HepG2 (cell line): Measurements from ENCODE around the gene RBM25. TPM values are rescaled to one million over a fixed set of nuclear protein-coding genes. Genes with fewer than 3 reads are reported as not detected.
A peak's percentile ranks its signal among the peaks of the same experiment; 100 is the strongest.

ENCODE experiments used
- ATAC-seq: fragments of 200-7000 bp; cut with Tn5 transposase; 3 replicates; pipeline ENCODE4 v1.9.1; 2020; ENCODE audit warnings: mild to moderate bottlenecking, moderate library complexity
- BruUV-seq: library from RNA; stranded (reverse); fragments of 400-500 nt; replicated peaks from 2 replicates; lab custom pipeline; 2021; lab: Mats Ljungman, UMichigan
- CTCF ChIA-PET: fragments of 300-600 bp; formaldehyde crosslinking; extraction: SDS; loops from one replicate; lab custom pipeline; 2021; ENCODE audit warnings: low total read pairs, inconsistent platforms, low intra/inter-chr PET ratio; lab: Yijun Ruan, JAX
- POLR2A ChIA-PET: fragments of 350-600 bp; sonication (Branson Sonifier 250); formaldehyde crosslinking; loops from one replicate; lab custom pipeline; 2020; ENCODE audit warnings: antibody characterized with exemption, inconsistent platforms; lab: Yijun Ruan, JAX
- DNase-seq: peaks from one replicate; pipeline ENCODE4 v3.0.0-alpha.2; 2015; ENCODE audit warnings: low spot score
- FAIRE-seq: peaks from 3 replicates; lab custom pipeline; 2011; peaks lifted over from hg19 to GRCh38; lab: Jason Lieb, UNC
- H2AFZ ChIP-seq: one replicate; pipeline ENCODE4 v1.6.1; 2011; ENCODE audit warnings: low read length, inconsistent platforms
- H3K27ac ChIP-seq: fragments of 300-600 bp; 3 replicates; pipeline ENCODE4 v1.8.0; 2011; ENCODE audit warnings: mixed run types, mild to moderate bottlenecking, mixed read lengths, low read length, inconsistent platforms; ENCODE audit not compliant: insufficient read depth; ENCODE audit errors: extremely low read length
- H3K27me3 ChIP-seq, 2 experiments: fragments of 200-600 bp in 1 of 2; 2 replicates in 1 of 2; 3 replicates in 1 of 2; pipeline versions ENCODE4 v1.6.0 to v1.8.0; 2011; ENCODE audit warnings: low read length in 2 of 2, mild to moderate bottlenecking in 2 of 2, moderate library complexity in 2 of 2, inconsistent platforms in 1 of 2; ENCODE audit not compliant: insufficient read depth in 2 of 2, control insufficient read depth in 1 of 2
- H3K36me3 ChIP-seq, 2 experiments: fragments of 200-600 bp in 1 of 2; replicated peaks in 1 of 2; 2 replicates in 1 of 2; 3 replicates in 1 of 2; pipeline versions ENCODE4 v1.5.1 to v1.8.0; 2011; ENCODE audit warnings: low read length in 2 of 2, inconsistent platforms in 1 of 2; ENCODE audit not compliant: insufficient read depth in 2 of 2, control insufficient read depth in 1 of 2
- H3K4me1 ChIP-seq: 2 replicates; pipeline ENCODE4 v1.5.1; 2012; ENCODE audit warnings: low read length, inconsistent platforms; ENCODE audit not compliant: insufficient read depth
- H3K4me2 ChIP-seq: 2 replicates; pipeline ENCODE4 v1.6.0; 2011; ENCODE audit warnings: low read depth, low read length, inconsistent platforms
- H3K4me3 ChIP-seq, 3 experiments: fragments of 200-600 bp in 1 of 3; sonication (generic), shearing (Covaris generic) in 1 of 3; replicated peaks in 1 of 3; 2 replicates each; pipeline ENCODE4 v1.5.1; 2011 to 2016; ENCODE audit warnings: low read length in 3 of 3, inconsistent platforms in 2 of 3, low read depth in 2 of 3, mild to moderate bottlenecking in 2 of 3, control low read depth in 1 of 3, mixed read lengths in 1 of 3; ENCODE audit not compliant: insufficient read depth in 1 of 3
- H3K79me2 ChIP-seq: one replicate; pipeline ENCODE4 v1.6.1; 2011; ENCODE audit warnings: low read length, inconsistent platforms; ENCODE audit not compliant: insufficient read depth
- H3K9ac ChIP-seq: 2 replicates; pipeline ENCODE4 v1.6.0; 2011; ENCODE audit warnings: mild to moderate bottlenecking, low read depth, low read length, inconsistent platforms; ENCODE audit not compliant: insufficient read depth
- H3K9me3 ChIP-seq: 2 replicates; pipeline ENCODE4 v1.5.1; 2012; ENCODE audit warnings: mild to moderate bottlenecking, low read length
- H4K20me1 ChIP-seq: 2 replicates; pipeline ENCODE4 v1.6.0; 2011; ENCODE audit warnings: inconsistent platforms, mild to moderate bottlenecking, low read length, moderate library complexity; ENCODE audit not compliant: insufficient read depth
- BORCS8-MEF2B ChIP-seq: sonication (generic); formaldehyde crosslinking; IDR thresholded peaks from 2 replicates; pipeline ENCODE4 v1.8.0; 2022; ENCODE audit warnings: mild to moderate bottlenecking, missing genetic modification reagents
- E2F1 ChIP-seq: sonication (generic); formaldehyde crosslinking; IDR thresholded peaks from 2 replicates; pipeline ENCODE4 v1.5.0; 2020; ENCODE audit warnings: missing genetic modification reagents
- HNF1B ChIP-seq: sonication (generic); formaldehyde crosslinking; IDR thresholded peaks from 2 replicates; pipeline ENCODE4 v1.5.1; 2020; ENCODE audit warnings: mild to moderate bottlenecking, moderate library complexity, missing genetic modification reagents
- MXI1 ChIP-seq: IDR thresholded peaks from 3 replicates; pipeline ENCODE4 v1.6.1; 2012; ENCODE audit warnings: low read depth, low read length, inconsistent platforms, borderline replicate concordance
- NFIB ChIP-seq: sonication (generic); formaldehyde crosslinking; IDR thresholded peaks from 2 replicates; pipeline ENCODE4 v1.9.0; 2021; ENCODE audit warnings: missing genetic modification reagents, mild to moderate bottlenecking, borderline replicate concordance
- NFYC ChIP-seq: IDR thresholded peaks from 2 replicates; pipeline ENCODE4 v1.6.1; 2016; ENCODE audit warnings: missing genetic modification reagents, missing compliant biosample characterization
- NPAS2 ChIP-seq: sonication (generic); formaldehyde crosslinking; IDR thresholded peaks from 2 replicates; pipeline ENCODE4 v1.8.0; 2022; ENCODE audit warnings: mild to moderate bottlenecking, missing genetic modification reagents, borderline replicate concordance
- PLRG1 ChIP-seq: fragments of 450-650 bp; conservative IDR thresholded peaks from 2 replicates; pipeline ENCODE4 v1.6.1; 2016
- SALL2 ChIP-seq: sonication (generic); formaldehyde crosslinking; IDR thresholded peaks from 2 replicates; pipeline ENCODE4 v1.8.1; 2023; ENCODE audit warnings: mild to moderate bottlenecking, missing genetic modification reagents, inconsistent platforms
- THAP9 ChIP-seq: sonication (generic); formaldehyde crosslinking; IDR thresholded peaks from 2 replicates; pipeline ENCODE4; 2020; ENCODE audit warnings: missing genetic modification reagents, mild to moderate bottlenecking, borderline replicate concordance
- ZNF101 ChIP-seq: sonication (generic); formaldehyde crosslinking; IDR thresholded peaks from 2 replicates; pipeline ENCODE4 v1.4.0; 2020; ENCODE audit warnings: mild to moderate bottlenecking, low read depth, missing genetic modification reagents, borderline replicate concordance
- ZNF3 ChIP-seq: IDR thresholded peaks from 2 replicates; pipeline ENCODE4 v1.7.0; 2017; ENCODE audit warnings: inconsistent platforms
- ZNF567 ChIP-seq: sonication (generic); formaldehyde crosslinking; IDR thresholded peaks from 2 replicates; pipeline ENCODE4 v1.8.1; 2023; ENCODE audit warnings: mild to moderate bottlenecking, missing genetic modification reagents, borderline replicate concordance
- WGBS: methylation state at CpG from one replicate; pipeline ENCODE4 v1.1.6; 2017; ENCODE audit warnings: low lambda C conversion rate; 5-methylcytosine and 5-hydroxymethylcytosine counted together
- in situ Hi-C: cut with HindIII; loops from 2 replicates; pipeline ENCODE4 v1.10.0; 2017; ENCODE audit warnings: low pct_unique_long_range_greater_than_20kb; ENCODE audit not compliant: extremely low pct_ligation_motif_present
- intact Hi-C: fragments of 100-400 bp; cut with micrococcal nuclease; formaldehyde crosslinking; loops from one replicate; pipeline ENCODE4 v1.10.0; 2022; ENCODE audit not compliant: unreplicated experiment
- polyA plus RNA-seq, 8 experiments: library from polyadenylated mRNA; depleted of rRNA in 3 of 8; stranded (reverse) in 7 of 8; unstranded in 1 of 8; fragments of >200 nt; fragmentation: Illumina TruSeq in 4 of 8; extraction: Trizol in 4 of 8; gene quantifications; 2 replicates each; pipeline versions ENCODE4 v1.2.1 to v1.2.3, GENCODE V29; 2011 to 2016; ENCODE audit warnings: low read depth in 4 of 8, missing spikeins in 1 of 8, mixed read lengths in 1 of 8; ENCODE audit not compliant: insufficient read depth in 1 of 8
- total RNA-seq, 5 experiments: library from RNA; depleted of rRNA; stranded (reverse); fragments of >200 nt; fragmentation: Illumina TruSeq; extraction: Trizol; gene quantifications; 2 replicates each; pipeline ENCODE4 v1.2.3, GENCODE V29; 2016; ENCODE audit warnings: low read depth in 1 of 5

RBM25 gene
- total and polyA plus RNA-seq, 2 of the 13 experiments (the other 11 are each of a cell fraction or from before 2014, with no cell fraction given): 34.1 to 65.9 TPM

- Histone ChIP-seq H3K27ac (no peak overlapping the region), H3K27me3 (no peaks in the 10 kb centered on the region), H3K9ac (no peak overlapping the region), H3K36me3 (peaks cover 7 to 43% of the 10 kb centered on the region in 2 experiments), H3K79me2 (peaks cover 88% of the 10 kb centered on the region), H3K4me2 (no peak overlapping the region), H4K20me1 (peaks cover 28% of the 10 kb centered on the region), H3K4me3 (no peak overlapping the region), H2AFZ (no peak overlapping the region), H3K4me1 (0 out of 2 replicates have a peak, but pooled peaks cover 7% of the 10 kb centered on the region), H3K9me3 (no peaks in the 10 kb centered on the region)
- in situ Hi-C loops (no loop called here), intact Hi-C loops (no loop called here)
- ChIA-PET CTCF (no interaction called here), POLR2A (no interaction called here)
- no TSS peak for BruUV-seq
- TF ChIP-seq PLRG1 (no peak), HNF1B (no peak), BORCS8-MEF2B (no peak)
- ATAC-seq: no peak
- 95% methylated on average over 4 of the region's 4 CpGs for WGBS
- no peak for DNase-seq
- FAIRE-seq: no peak
Observed at GRCh38 chr14:73069585-73069984, 11.3 kb downstream of the RBM25 start.

GRCh38 chr14:73091044-73091443, 32.7 kb downstream of the RBM25 start:
- H3K4me3 ChIP-seq: no peak overlapping the region
- H3K79me2 ChIP-seq: peaks cover 11% of the 10 kb centered on the region
- BruUV-seq: TSS peak; percentile 15
- no peaks in the 10 kb centered on the region for H3K27me3 ChIP-seq
- ChIA-PET CTCF (no interaction called here), POLR2A (interaction anchor here (1.0 kb wide), 1 partner anchor 33 kb away, joined by 4 read pairs; the partner anchor contains the start of gene RBM25)
- in situ Hi-C loops (no loop called here), intact Hi-C loops (no loop called here)
- no peak overlapping the region for H3K9ac ChIP-seq
- no peaks in the 10 kb centered on the region for H3K4me1 ChIP-seq
- ATAC-seq (no peak), FAIRE-seq (no peak), DNase-seq (no peak)
- no peak overlapping the region for H3K4me2 ChIP-seq
- H2AFZ ChIP-seq: no peak overlapping the region
- 99% methylated on average over 2 of the region's 2 CpGs for WGBS
- 0 out of 2 replicates have a peak, but pooled peaks cover 4% of the 10 kb centered on the region for H4K20me1 ChIP-seq
- H3K27ac ChIP-seq: no peak overlapping the region
- H3K9me3 ChIP-seq: no peaks in the 10 kb centered on the region
- H3K36me3 ChIP-seq: peaks cover 21 to 65% of the 10 kb centered on the region in 2 experiments
- no peak for TF ChIP-seq NPAS2 (CRISPR knock-in tag)
- no peak for TF ChIP-seq MXI1
- TF ChIP-seq THAP9 (CRISPR knock-in tag): no peak
- TF ChIP-seq SALL2 (CRISPR knock-in tag): no peak
- TF ChIP-seq NFIB (CRISPR knock-in tag): no peak
- TF ChIP-seq NFYC (CRISPR knock-in tag): no peak
- TF ChIP-seq ZNF101 (CRISPR knock-in tag): no peak
- TF ChIP-seq ZNF567 (CRISPR knock-in tag): no peak
- no peak for TF ChIP-seq E2F1 (CRISPR knock-in tag)
- no peak for TF ChIP-seq ZNF3
